H9 (cell line): Measurements from ENCODE around the gene TEKT5. TPM values are rescaled to one million over a fixed set of nuclear protein-coding genes. Genes with fewer than 3 reads are reported as not detected.
"Not testable (repeated sequence)": the region's sequence is repeated elsewhere in the genome, so short reads cannot be mapped to it uniquely, and the experiment has no call there.

Experiments used
- DNase-seq: peaks from one replicate; pipeline ENCODE4 v3.0.0-alpha.2; 2017
- H2AFZ ChIP-seq: one replicate; pipeline ENCODE4 v1.6.1; 2013; ENCODE audit warnings: mild to moderate bottlenecking, low read length, control low read depth, moderate library complexity
- H2AK5ac ChIP-seq: 2 replicates; pipeline ENCODE4 v1.6.1; 2013; ENCODE audit warnings: low read length, control low read depth, mixed read lengths; ENCODE audit not compliant: insufficient read length
- H2BK120ac ChIP-seq: one replicate; pipeline ENCODE4 v1.6.1; 2013; ENCODE audit warnings: low read depth, mild to moderate bottlenecking, low read length, control low read depth, inconsistent platforms; ENCODE audit not compliant: poor library complexity, severe bottlenecking
- H2BK12ac ChIP-seq: 2 replicates; pipeline ENCODE4 v1.6.1; 2013; ENCODE audit warnings: low read length, control low read depth, mixed read lengths, low read depth; ENCODE audit not compliant: insufficient read length
- H2BK15ac ChIP-seq: 2 replicates; pipeline ENCODE4 v1.6.1; 2013; ENCODE audit warnings: low read depth, low read length, control low read depth
- H2BK20ac ChIP-seq: one replicate; pipeline ENCODE4 v1.6.1; 2013; ENCODE audit warnings: low read depth, mild to moderate bottlenecking, low read length, control low read depth, inconsistent platforms; ENCODE audit not compliant: poor library complexity, severe bottlenecking
- H2BK5ac ChIP-seq: 2 replicates; pipeline ENCODE4 v1.6.1; 2013; ENCODE audit warnings: low read length, control low read depth, mixed read lengths; ENCODE audit not compliant: insufficient read length
- H3K14ac ChIP-seq: 2 replicates; pipeline ENCODE4 v1.6.1; 2013; ENCODE audit warnings: low read length, control low read depth; ENCODE audit not compliant: insufficient read depth
- H3K18ac ChIP-seq: 2 replicates; pipeline ENCODE4 v1.6.1; 2013; ENCODE audit warnings: low read depth, mild to moderate bottlenecking, mixed read lengths, low read length, control low read depth; ENCODE audit not compliant: insufficient read length
- H3K23ac ChIP-seq: 2 replicates; pipeline ENCODE4 v1.6.1; 2013; ENCODE audit warnings: low read length, control low read depth, mixed read lengths, low read depth; ENCODE audit not compliant: insufficient read length
- H3K23me2 ChIP-seq: 2 replicates; pipeline ENCODE4 v1.6.1; 2013; ENCODE audit warnings: low read depth, mild to moderate bottlenecking, mixed read lengths, low read length, control low read depth; ENCODE audit not compliant: insufficient read length, poor library complexity, severe bottlenecking
- H3K27ac ChIP-seq: 2 replicates; pipeline ENCODE4 v1.5.1; 2013; ENCODE audit warnings: low read length, control low read depth, mixed read lengths, low read depth; ENCODE audit not compliant: insufficient read length
- H3K27me3 ChIP-seq: 2 replicates; pipeline ENCODE4 v1.6.1; 2013; ENCODE audit warnings: low read length, control low read depth, inconsistent platforms; ENCODE audit not compliant: insufficient read depth
- H3K4ac ChIP-seq: 2 replicates; pipeline ENCODE4 v1.6.1; 2013; ENCODE audit warnings: low read depth, mild to moderate bottlenecking, control low read depth, inconsistent platforms, low read length, moderate library complexity
- H3K4me1 ChIP-seq: 2 replicates; pipeline ENCODE4 v1.6.1; 2013; ENCODE audit warnings: low read length, control low read depth, inconsistent platforms; ENCODE audit not compliant: insufficient read depth
- H3K4me2 ChIP-seq: 2 replicates; pipeline ENCODE4 v1.6.1; 2013; ENCODE audit warnings: low read length, control low read depth, mixed read lengths; ENCODE audit not compliant: insufficient read length, insufficient read depth
- H3K56ac ChIP-seq: 2 replicates; pipeline ENCODE4 v1.6.1; 2013; ENCODE audit warnings: low read depth, mild to moderate bottlenecking, mixed read lengths, low read length, control low read depth; ENCODE audit not compliant: insufficient read length
- H3K79me1 ChIP-seq: 2 replicates; pipeline ENCODE4 v1.6.1; 2013; ENCODE audit warnings: low read depth, mild to moderate bottlenecking, moderate library complexity, low read length, control low read depth, inconsistent platforms; ENCODE audit not compliant: insufficient read depth, poor library complexity, severe bottlenecking
- H3K79me2 ChIP-seq: 2 replicates; pipeline ENCODE4 v1.6.1; 2013; ENCODE audit warnings: low read length, control low read depth, inconsistent platforms; ENCODE audit not compliant: insufficient read depth
- H3K9ac ChIP-seq: 2 replicates; pipeline ENCODE4 v1.6.1; 2013; ENCODE audit warnings: low read length, control low read depth, mixed read lengths; ENCODE audit not compliant: insufficient read length; ENCODE audit errors: extremely low read depth
- H3K9me3 ChIP-seq: one replicate; pipeline ENCODE4 v1.6.1; 2013; ENCODE audit warnings: low read depth, low read length, inconsistent platforms; ENCODE audit not compliant: control insufficient read depth
- H3T11ph ChIP-seq: one replicate; pipeline ENCODE4 v1.6.1; 2013; ENCODE audit warnings: mild to moderate bottlenecking, low read length, control low read depth, inconsistent platforms
- H4K20me1 ChIP-seq: one replicate; pipeline ENCODE4 v1.6.1; 2013; ENCODE audit not compliant: control insufficient read depth, insufficient read length, insufficient read depth
- H4K5ac ChIP-seq: 2 replicates; pipeline ENCODE4 v1.6.1; 2013; ENCODE audit warnings: low read depth, mild to moderate bottlenecking, mixed read lengths, low read length, control low read depth; ENCODE audit not compliant: insufficient read length
- H4K8ac ChIP-seq: replicated peaks from 2 replicates; pipeline ENCODE4 v1.6.1; 2013; ENCODE audit warnings: low read length, control low read depth, mixed read lengths, low read depth; ENCODE audit not compliant: insufficient read length
- H4K91ac ChIP-seq: 2 replicates; pipeline ENCODE4 v1.6.1; 2013; ENCODE audit warnings: low read depth, mild to moderate bottlenecking, moderate library complexity, mixed read lengths, low read length, control low read depth; ENCODE audit not compliant: insufficient read length
- H3K27ac Mint-ChIP-seq, 3 experiments: 2 replicates in 2 of 3; 3 replicates in 1 of 3; pipeline ENCODE4 v1.8.0; 2020 to 2021; ENCODE audit warnings: mixed read lengths in 3 of 3, mild to moderate bottlenecking in 1 of 3, moderate library complexity in 1 of 3
- H3K27me3 Mint-ChIP-seq: 2 replicates; pipeline ENCODE4 v1.8.0; 2021; ENCODE audit warnings: low read depth, mild to moderate bottlenecking, moderate library complexity, mixed read lengths
- H3K36me3 Mint-ChIP-seq, 3 experiments: 2 replicates in 2 of 3; 3 replicates in 1 of 3; pipeline ENCODE4 v1.8.0; 2020 to 2021; ENCODE audit warnings: low read depth in 3 of 3, mixed read lengths in 3 of 3; ENCODE audit not compliant: insufficient read depth in 1 of 3
- H3K4me1 Mint-ChIP-seq, 2 experiments: 2 replicates each; pipeline ENCODE4 v1.8.0; 2020; ENCODE audit warnings: mixed read lengths in 2 of 2
- H3K4me3 Mint-ChIP-seq, 2 experiments: 2 replicates in 1 of 2; 3 replicates in 1 of 2; pipeline ENCODE4 v1.8.0; 2020 to 2021; ENCODE audit warnings: mild to moderate bottlenecking in 2 of 2, mixed read lengths in 2 of 2, moderate library complexity in 1 of 2
- H3K9me3 Mint-ChIP-seq, 2 experiments: 2 replicates in 1 of 2; 3 replicates in 1 of 2; pipeline ENCODE4 v1.8.0; 2020; ENCODE audit warnings: mild to moderate bottlenecking in 2 of 2, mixed read lengths in 2 of 2, moderate library complexity in 1 of 2
- WGBS: extraction: QIAGEN DNeasy Blood & Tissue Kit; methylation state at CpG from one replicate; pipeline ENCODE4 v1.1.7; 2013; ENCODE audit warnings: missing lambda C conversion rate, low lambda C conversion rate, mixed read lengths; ENCODE audit not compliant: insufficient read length; ENCODE audit errors: extremely low coverage; 5-methylcytosine and 5-hydroxymethylcytosine counted together
- total RNA-seq: library from RNA; stranded (reverse); gene quantifications from 2 replicates; pipeline ENCODE4 v1.2.1, GENCODE V29; 2021
- TF ChIP-seq, protein P1 (sequence below): fragments of 200-600 bp; sonication (generic); conservative IDR thresholded peaks from 3 replicates; pipeline ENCODE4 v1.8.0; 2021; ENCODE audit warnings: antibody characterized with exemption, mild to moderate bottlenecking

The TEKT5 gene
- total RNA-seq, 1 experiment from 2014 or later, result 0.31 TPM

DNA sequence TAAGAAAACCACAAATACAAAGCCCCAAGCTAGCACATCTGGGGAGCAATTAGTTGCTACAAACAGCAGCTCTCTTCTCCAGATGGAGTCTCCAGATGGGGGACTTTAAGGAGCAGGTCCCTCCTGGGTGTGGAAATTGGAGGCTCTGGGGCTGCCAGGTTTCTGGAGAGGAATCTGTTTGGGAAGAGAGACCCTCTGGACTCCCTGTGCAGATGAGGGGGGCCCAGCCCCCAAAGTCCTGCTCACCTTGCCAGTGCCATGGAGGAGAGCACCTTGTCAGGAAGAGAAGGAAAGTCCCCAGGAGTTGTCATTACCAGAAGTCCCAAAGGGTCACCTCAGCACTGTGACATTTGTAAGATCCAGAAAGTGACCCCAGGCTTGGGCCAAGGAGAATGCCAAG is 14.8 kb downstream of the TEKT5 start:
- H2AFZ ChIP-seq, result no peak overlapping the region
- H3K56ac ChIP-seq, result no peak overlapping the region
- no peak overlapping the region for H3K9ac ChIP-seq

DNA sequence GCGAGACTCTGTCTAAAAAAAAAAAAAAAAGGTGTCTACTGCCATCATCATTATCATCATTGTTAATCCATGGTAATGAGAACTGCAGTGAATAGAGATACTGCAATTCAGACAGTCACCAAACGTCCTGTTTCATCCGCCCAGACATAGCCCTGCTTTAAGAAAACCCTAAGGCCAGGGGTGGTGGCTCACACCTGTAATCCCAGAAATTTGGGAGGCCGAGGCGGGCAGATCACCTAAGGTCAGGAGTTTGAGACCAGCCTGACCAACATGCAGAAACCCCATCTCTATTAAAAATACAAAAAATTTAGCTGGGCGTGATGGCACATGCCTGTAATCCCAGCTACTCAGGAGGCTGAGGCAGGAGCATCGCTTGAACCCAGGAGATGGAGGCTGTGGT is 15.3 kb downstream of the TEKT5 start:
- H3K79me1 ChIP-seq, H2BK120ac ChIP-seq, H2BK5ac ChIP-seq, DNase-seq, H3K4me1 ChIP-seq, H2BK12ac ChIP-seq, H3K9ac ChIP-seq, H4K5ac ChIP-seq, H3K4me2 ChIP-seq, H4K8ac ChIP-seq, H4K91ac ChIP-seq, H3K9me3 ChIP-seq, H3K27me3 ChIP-seq, H3K27ac Mint-ChIP-seq, H3K36me3 Mint-ChIP-seq, H3K4ac ChIP-seq, H3K9me3 Mint-ChIP-seq, H2AK5ac ChIP-seq, H2BK20ac ChIP-seq, H2AFZ ChIP-seq, H2BK15ac ChIP-seq, H3T11ph ChIP-seq, H3K18ac ChIP-seq, H3K56ac ChIP-seq, H3K4me3 Mint-ChIP-seq, H3K27ac ChIP-seq, H3K14ac ChIP-seq, H3K23ac ChIP-seq, H3K79me2 ChIP-seq, H4K20me1 ChIP-seq, H3K23me2 ChIP-seq: not testable (repeated sequence)
- Mint-ChIP-seq H3K27me3 (peaks cover 12% of the 10 kb centered on the region), H3K4me1 (peaks cover 11 to 29% of the 10 kb centered on the region in 2 experiments)
- WGBS, result no CpG with 5 or more reads among the region's 7 CpGs

More for the DNA sequence above, 14.8 kb downstream of the TEKT5 start:
- H3K27ac ChIP-seq, result no peak overlapping the region
- Mint-ChIP-seq H3K36me3 (no peaks in the 10 kb centered on the region; a peak in 1 of 7 replicates), H3K27ac (no peak overlapping the region), H3K4me1 (peaks cover 11 to 29% of the 10 kb centered on the region in 2 experiments), H3K27me3 (peaks cover 12% of the 10 kb centered on the region), H3K9me3 (no peaks in the 10 kb centered on the region; a peak in 1 of 5 replicates), H3K4me3 (no peak overlapping the region)
- H2BK15ac ChIP-seq, result no peak overlapping the region
- no peak overlapping the region for H3K4me2 ChIP-seq
- no peak overlapping the region for H4K8ac ChIP-seq
- H2BK120ac ChIP-seq, result no peak overlapping the region
- H3K23ac ChIP-seq, result no peak overlapping the region
- no peaks in the 10 kb centered on the region for H4K20me1 ChIP-seq
- no peak overlapping the region for H3K18ac ChIP-seq
- no peak overlapping the region for H2AK5ac ChIP-seq
- H3K27me3 ChIP-seq, result no peaks in the 10 kb centered on the region
- H2BK12ac ChIP-seq, result no peak overlapping the region
- no peak overlapping the region for H3T11ph ChIP-seq
- TF ChIP-seq, protein P1, sequence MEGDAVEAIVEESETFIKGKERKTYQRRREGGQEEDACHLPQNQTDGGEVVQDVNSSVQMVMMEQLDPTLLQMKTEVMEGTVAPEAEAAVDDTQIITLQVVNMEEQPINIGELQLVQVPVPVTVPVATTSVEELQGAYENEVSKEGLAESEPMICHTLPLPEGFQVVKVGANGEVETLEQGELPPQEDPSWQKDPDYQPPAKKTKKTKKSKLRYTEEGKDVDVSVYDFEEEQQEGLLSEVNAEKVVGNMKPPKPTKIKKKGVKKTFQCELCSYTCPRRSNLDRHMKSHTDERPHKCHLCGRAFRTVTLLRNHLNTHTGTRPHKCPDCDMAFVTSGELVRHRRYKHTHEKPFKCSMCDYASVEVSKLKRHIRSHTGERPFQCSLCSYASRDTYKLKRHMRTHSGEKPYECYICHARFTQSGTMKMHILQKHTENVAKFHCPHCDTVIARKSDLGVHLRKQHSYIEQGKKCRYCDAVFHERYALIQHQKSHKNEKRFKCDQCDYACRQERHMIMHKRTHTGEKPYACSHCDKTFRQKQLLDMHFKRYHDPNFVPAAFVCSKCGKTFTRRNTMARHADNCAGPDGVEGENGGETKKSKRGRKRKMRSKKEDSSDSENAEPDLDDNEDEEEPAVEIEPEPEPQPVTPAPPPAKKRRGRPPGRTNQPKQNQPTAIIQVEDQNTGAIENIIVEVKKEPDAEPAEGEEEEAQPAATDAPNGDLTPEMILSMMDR, result no peak
- no peak overlapping the region for H3K4ac ChIP-seq
- no peak overlapping the region for H2BK5ac ChIP-seq
- no peaks in the 10 kb centered on the region for H3K79me1 ChIP-seq
- H3K14ac ChIP-seq, result no peak overlapping the region
- no peak overlapping the region for H4K91ac ChIP-seq
- H3K23me2 ChIP-seq, result no peaks in the 10 kb centered on the region
- H3K9me3 ChIP-seq, result no peaks in the 10 kb centered on the region
- H3K79me2 ChIP-seq, result no peaks in the 10 kb centered on the region
- no peak overlapping the region for H2BK20ac ChIP-seq
- DNase-seq, result no peak
- H4K5ac ChIP-seq, result no peak overlapping the region
- peaks cover 2% of the 10 kb centered on the region; the same call in 1 of the 2 replicates for H3K4me1 ChIP-seq
